NCI-H345 treated with DMSO at 0.1 percent for 48 hours (cell line): ENCODE measurements around the gene KRT78.

ENCODE experiments used
- DNase-seq: peaks from one replicate; lab custom pipeline; 2025; ENCODE audit not compliant: unreplicated experiment; lab: John Stamatoyannopoulos, UW

KRT78 gene

GRCh38 chr12:52812749-52813148 is 36.0 kb downstream of the KRT78 start:
- DNase-seq = no peak

- DNase-seq = no peak
These were observed 36.8 kb downstream of the KRT78 start for GRCh38 chr12:52812073-52812400.

- no peak for DNase-seq
These were observed 37.4 kb downstream of the KRT78 start for GRCh38 chr12:52811191-52812072.

- no peak for DNase-seq
These were observed 38.2 kb downstream of the KRT78 start for GRCh38 chr12:52810554-52810953.

GRCh38 chr12:52809166-52809565 is 39.6 kb downstream of the KRT78 start:
- DNase-seq = no peak

GRCh38 chr12:52808573-52809160 is 40.1 kb downstream of the KRT78 start:
- no peak for DNase-seq

- DNase-seq = no peak
These were observed 41.0 kb downstream of the KRT78 start for GRCh38 chr12:52807544-52808470.

- no peak for DNase-seq
These were observed 41.8 kb downstream of the KRT78 start for GRCh38 chr12:52806821-52807543.

- DNase-seq = no peak
These were observed 42.5 kb downstream of the KRT78 start for GRCh38 chr12:52806169-52806811.

GRCh38 chr12:52805739-52806138 is 43.1 kb downstream of the KRT78 start:
- DNase-seq = no peak

GRCh38 chr12:52805000-52805399 is 43.8 kb downstream of the KRT78 start:
- DNase-seq = no peak

- DNase-seq = no peak
These were observed 46.4 kb downstream of the KRT78 start for GRCh38 chr12:52802442-52802841.

GRCh38 chr12:52801773-52802172 is 47.0 kb downstream of the KRT78 start:
- no peak for DNase-seq

GRCh38 chr12:52800259-52800917 is 48.4 kb downstream of the KRT78 start:
- no peak for DNase-seq

GRCh38 chr12:52799505-52800211 is 49.1 kb downstream of the KRT78 start:
- DNase-seq = no peak

- no peak for DNase-seq
These were observed 49.9 kb downstream of the KRT78 start for GRCh38 chr12:52798671-52799504.

GRCh38 chr12:52798003-52798670 is 50.7 kb downstream of the KRT78 start:
- DNase-seq = no peak

- no peak for DNase-seq
These were observed 51.3 kb downstream of the KRT78 start for GRCh38 chr12:52797529-52797894.
